Measurements from ENCODE around the gene CFAP210. TPM values are rescaled to one million over a fixed set of nuclear protein-coding genes. Genes with fewer than 3 reads are reported as not detected.

CFAP210 gene
- total and polyA plus RNA-seq, 9 of the 15 experiments (the other 6 are each of a cell fraction or from before 2014, with no cell fraction given): 0.75 to 3.6 (median 1.3) TPM

- no peak for TF ChIP-seq PRDM10 (IDR thresholded peaks at IDR 0.05; ENCODE audit: partially characterized antibody)
- TF ChIP-seq, protein P1, sequence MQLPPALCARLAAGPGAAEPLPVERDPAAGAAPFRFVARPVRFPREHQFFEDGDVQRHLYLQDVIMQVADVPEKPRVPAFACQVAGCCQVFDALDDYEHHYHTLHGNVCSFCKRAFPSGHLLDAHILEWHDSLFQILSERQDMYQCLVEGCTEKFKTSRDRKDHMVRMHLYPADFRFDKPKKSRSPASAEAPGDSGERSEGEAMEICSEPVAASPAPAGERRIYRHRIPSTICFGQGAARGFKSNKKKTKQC (CRISPR knock-in tag; IDR thresholded peaks at IDR 0.05): no peak
- peak; percentile 94 for TF ChIP-seq ZNF398 (CRISPR knock-in tag; IDR thresholded peaks at IDR 0.05)
- peak; percentile 99 for TF ChIP-seq MEF2D (tag; conservative IDR thresholded peaks at IDR 0.05; ENCODE audit: low read depth)
- no peak for TF ChIP-seq CAMTA2 (CRISPR knock-in tag; conservative IDR thresholded peaks at IDR 0.05)
- TF ChIP-seq PBX2 (CRISPR knock-in tag; IDR thresholded peaks at IDR 0.05; ENCODE audit: low read depth): no peak
- peak; percentile 87 for TF ChIP-seq PBX2 (tag; conservative IDR thresholded peaks at IDR 0.05; ENCODE audit: low read depth)
- peak; percentile 97 for TF ChIP-seq ZNF449 (CRISPR knock-in tag; IDR thresholded peaks at IDR 0.05)
- no peak for TF ChIP-seq TCF7L2 (IDR thresholded peaks at IDR 0.05; ENCODE audit: low read depth, low read length)
- no peak for TF ChIP-seq SMAD1 (IDR thresholded peaks at IDR 0.05; ENCODE audit: low read depth, low read length, partially characterized antibody)
- TF ChIP-seq MAFK (IDR thresholded peaks at IDR 0.05; ENCODE audit: low read length): peak; percentile 77
- no peak for TF ChIP-seq CC2D1A (IDR thresholded peaks at IDR 0.05)
- no peak for TF ChIP-seq PCBP1 (IDR thresholded peaks at IDR 0.05; ENCODE audit: low read depth, low read length, poor library complexity, severe bottlenecking)
- TF ChIP-seq ZNF395 (CRISPR knock-in tag; IDR thresholded peaks at IDR 0.05): peak; percentile 100
- peak; percentile 86; the same call in 1 of the 2 replicates for TF ChIP-seq TSC22D4 (tag; IDR thresholded peaks at IDR 0.05)
These were observed 17.7 kb upstream of the CFAP210 start (continued) for GRCh38 chr2:169711751-169712509.
